ENCODE results near the gene ZNF260. TPM values are rescaled to one million over a fixed set of nuclear protein-coding genes. Genes with fewer than 3 reads are reported as not detected.
A peak's percentile ranks its signal among the peaks of the same experiment; 100 is the strongest.

ZNF260 gene
- total and polyA plus RNA-seq, 2 of the 4 experiments (the other 2 are of a cell fraction) = 4.0 to 11.3 TPM

- peaks cover 4% of the 10 kb centered on the region; the same call in 1 of the 2 replicates for H3K9me1 ChIP-seq (ENCODE audit: insufficient read depth, low read length)
- in situ Hi-C loops (cut with MboI; ENCODE audit: low sequenced_read_pairs) = no loop called here
These were observed 238 bp downstream of the ZNF260 start for GRCh38 chr19:36527873-36528193.

More at GRCh38 chr19:36527873-36528193, 238 bp downstream of the ZNF260 start:
- intact Hi-C loops (cut with micrococcal nuclease) = no loop called here
- peak overlapping the region; percentile 82 for H3K18ac ChIP-seq (ENCODE audit: low read depth, low read length)
- peak overlapping the region; percentile 82 for H3K4me3 ChIP-seq (ENCODE audit: insufficient read depth, low read depth, low read length)
- peaks cover 12% of the 10 kb centered on the region for H3K36me3 ChIP-seq (ENCODE audit: control insufficient read depth, insufficient read depth, low read length)
- DNase-seq = no peak
- peak overlapping the region; percentile 63; the same call in 1 of the 2 replicates for H2BK120ac ChIP-seq (ENCODE audit: low read depth, low read length)
- peak overlapping the region; percentile 96 for H3K4ac ChIP-seq (ENCODE audit: low read depth, low read length)
- no peak overlapping the region for H2BK20ac ChIP-seq (ENCODE audit: low read depth, low read length)
- peak overlapping the region; percentile 88 for H3K4me2 ChIP-seq (ENCODE audit: low read depth, low read length)
- CTCF ChIA-PET = no interaction called here
- H2AK9ac ChIP-seq (replicated peaks; ENCODE audit: low read depth, low read length, poor library complexity) = peak overlapping the region; percentile 78
- no peaks in the 10 kb centered on the region for H4K20me1 ChIP-seq (ENCODE audit: insufficient read depth, low read length)
- no peak overlapping the region for H2BK15ac ChIP-seq (ENCODE audit: low read depth, low read length)
- H3K56ac ChIP-seq (ENCODE audit: extremely low read depth, insufficient read depth, low read length) = peak overlapping the region; percentile 79
- peak overlapping the region; percentile 85 for H3K14ac ChIP-seq (replicated peaks; ENCODE audit: low read depth, low read length)
- TF ChIP-seq POLR2A (IDR thresholded peaks at IDR 0.05; ENCODE audit: low read depth, low read length) (no peak), MAZ (IDR thresholded peaks at IDR 0.05; ENCODE audit: borderline replicate concordance, low read depth, low read length) (no peak), SMC3 (IDR thresholded peaks at IDR 0.05; ENCODE audit: low read depth, low read length) (no peak), MAFK (IDR thresholded peaks at IDR 0.05; ENCODE audit: low read depth, low read length) (no peak), USF2 (IDR thresholded peaks at IDR 0.05; ENCODE audit: low read depth, low read length) (no peak)
- dilution Hi-C loops (cut with HindIII; ENCODE audit: low sequenced_read_pairs, unreplicated experiment) = no loop called here
- H4K5ac ChIP-seq (ENCODE audit: low read depth, low read length) = peak overlapping the region; percentile 85
- H4K91ac ChIP-seq (ENCODE audit: insufficient read depth, low read depth, low read length) = peak overlapping the region; percentile 91
- peak overlapping the region; percentile 94 for H4K8ac ChIP-seq (ENCODE audit: low read depth in 2 of 2, low read length in 2 of 2)
- H3K27ac ChIP-seq (ENCODE audit: insufficient read depth, low read length) = peak overlapping the region; percentile 92
- peak overlapping the region; percentile 78 for H2BK5ac ChIP-seq (ENCODE audit: low read depth, low read length, poor library complexity, severe bottlenecking)
- ATAC-seq (ENCODE audit: low read depth) = peak; percentile 30
- no TSS peak for BruUV-seq (replicated peaks)
- POLR2A ChIA-PET (ENCODE audit: unreplicated experiment) = no interaction called here
- H3K4me1 ChIP-seq (ENCODE audit: control insufficient read depth, insufficient read depth, low read length) = 0 out of 2 replicates have a peak, but pooled peaks cover 1% of the 10 kb centered on the region
- H2AK5ac ChIP-seq (ENCODE audit: low read depth, low read length) = peak overlapping the region; percentile 76
- peak overlapping the region; percentile 62 for H3K23ac ChIP-seq (ENCODE audit: low read depth, low read length)
- peak overlapping the region; percentile 99 for H2AFZ ChIP-seq (replicated peaks; ENCODE audit: low read length, poor library complexity)
- no peaks in the 10 kb centered on the region for H3K27me3 ChIP-seq (ENCODE audit: control insufficient read depth, insufficient read depth, low read length)
- H3K9me3 ChIP-seq (ENCODE audit: control insufficient read depth, insufficient read depth, low read length) = peaks cover 18% of the 10 kb centered on the region
- peaks cover 21 to 28% of the 10 kb centered on the region in 2 experiments for H3K79me1 ChIP-seq (ENCODE audit: low read depth in 1 of 2, low read length in 2 of 2)
- WGBS, 2 experiments (ENCODE audit: extremely low coverage in 2 of 2, insufficient read length in 1 of 2) = no CpG with 5 or more reads among the region's 13 CpGs
- H3K9ac ChIP-seq (ENCODE audit: low read depth, low read length) = peak overlapping the region; percentile 95
